GM21360 (cell line): ENCODE data around the gene DBH.

Source experiments
- ATAC-seq: cut with Tn5 transposase; IDR thresholded peaks from one replicate; pipeline ENCODE4 v1.9.1; 2021; ENCODE audit warnings: mild to moderate bottlenecking, moderate library complexity; ENCODE audit not compliant: unreplicated experiment

DBH gene

DNA sequence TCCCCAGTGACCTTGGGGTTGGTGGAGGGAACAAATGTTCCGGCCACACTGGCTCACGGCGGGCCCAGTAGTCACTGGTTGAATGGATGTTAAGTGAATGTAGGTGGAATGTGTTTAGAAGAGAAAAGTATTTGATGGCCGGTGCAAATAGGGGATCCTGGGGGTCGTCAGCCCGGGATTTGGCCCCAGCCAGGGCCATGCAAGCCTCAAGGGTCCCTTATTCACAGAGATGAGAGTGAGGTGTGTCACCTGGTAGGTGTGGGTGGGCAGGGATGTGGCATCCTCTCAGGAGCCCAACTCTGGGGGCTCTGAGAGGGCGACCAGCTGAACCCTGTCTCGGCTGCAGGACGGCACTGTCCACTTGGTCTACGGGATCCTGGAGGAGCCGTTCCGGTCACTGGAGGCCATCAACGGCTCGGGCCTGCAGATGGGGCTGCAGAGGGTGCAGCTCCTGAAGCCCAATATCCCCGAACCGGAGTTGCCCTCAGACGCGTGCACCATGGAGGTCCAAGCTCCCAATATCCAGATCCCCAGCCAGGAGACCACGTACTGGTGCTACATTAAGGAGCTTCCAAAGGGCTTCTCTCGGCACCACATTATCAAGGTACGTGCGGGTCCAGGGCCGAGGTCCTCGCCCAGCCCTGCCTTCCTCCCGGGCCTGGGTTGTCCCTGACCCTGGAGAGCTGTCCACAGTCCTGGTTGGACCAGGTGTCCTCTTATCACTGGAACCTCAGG lies 5.9 kb downstream of the DBH start:
- ATAC-seq = no peak

DNA sequence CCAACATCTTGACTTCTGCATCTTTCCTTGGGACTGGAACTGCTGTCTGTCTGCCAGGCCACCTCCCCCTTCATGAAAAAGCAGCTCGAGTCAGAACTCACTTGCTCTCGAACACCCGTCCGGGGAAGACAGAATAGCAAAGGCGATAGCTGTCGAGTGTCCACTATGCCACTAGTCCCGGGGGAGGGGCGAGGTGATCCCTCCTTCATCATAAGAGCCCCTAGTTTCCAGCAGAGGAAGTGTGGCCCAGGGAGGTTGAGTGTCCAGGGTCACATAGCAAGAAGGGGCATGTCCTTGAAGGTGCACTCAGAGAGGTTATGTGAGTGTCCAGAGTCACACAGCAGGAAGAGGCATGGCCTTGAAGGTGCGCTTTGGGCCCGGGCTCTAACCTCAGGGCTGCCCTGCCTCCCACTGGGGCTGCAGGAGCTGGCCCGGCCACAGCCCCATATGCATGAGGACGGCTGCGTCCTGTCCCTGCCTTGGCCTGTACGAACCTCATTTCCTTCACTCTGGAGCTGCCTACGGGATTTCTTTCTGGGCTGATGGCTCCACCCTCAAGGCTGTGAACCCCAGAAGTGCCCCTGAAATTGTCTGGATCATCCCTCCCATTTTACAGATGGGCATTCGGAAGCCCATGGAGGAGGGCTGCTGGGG lies 6.7 kb downstream of the DBH start:
- no peak for ATAC-seq

DNA sequence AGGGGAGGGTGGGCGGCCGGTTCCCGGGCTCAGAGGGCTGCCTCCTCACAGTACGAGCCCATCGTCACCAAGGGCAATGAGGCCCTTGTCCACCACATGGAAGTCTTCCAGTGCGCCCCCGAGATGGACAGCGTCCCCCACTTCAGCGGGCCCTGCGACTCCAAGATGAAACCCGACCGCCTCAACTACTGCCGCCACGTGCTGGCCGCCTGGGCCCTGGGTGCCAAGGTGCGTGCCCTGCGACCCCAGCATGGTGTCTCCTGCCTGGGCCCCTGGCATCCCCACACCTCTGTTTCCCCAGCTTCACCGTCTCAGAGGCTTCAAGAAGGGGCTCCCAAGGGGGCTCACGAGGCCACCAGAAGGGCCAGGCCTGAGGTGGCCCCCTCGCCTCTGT lies 7.2 kb downstream of the DBH start:
- no peak for ATAC-seq

- no peak for ATAC-seq
These were observed 8.0 kb downstream of the DBH start for GRCh38 chr9:133643978-133644760.

GRCh38 chr9:133645021-133645765 lies 9.0 kb downstream of the DBH start:
- no peak for ATAC-seq

DNA sequence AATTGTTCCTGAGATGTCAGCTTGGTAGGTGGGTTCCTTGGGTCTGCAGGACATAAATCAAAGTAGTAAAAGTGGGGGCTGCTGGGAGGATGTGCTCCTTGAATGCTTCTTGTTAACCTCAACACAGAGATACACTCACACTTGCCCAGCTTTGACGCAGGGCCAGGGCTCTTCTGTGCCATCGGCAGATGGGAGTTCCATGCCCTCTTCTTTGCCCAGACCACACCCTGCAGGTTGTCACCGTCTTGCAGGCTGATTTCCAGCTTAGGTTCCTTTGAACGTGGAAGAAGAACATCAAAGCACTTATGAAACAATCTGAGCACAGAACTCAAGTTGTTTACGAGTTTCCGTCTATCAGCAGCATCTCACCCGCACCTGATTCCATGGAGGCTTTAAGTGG lies 11.0 kb downstream of the DBH start:
- no peak for ATAC-seq

GRCh38 chr9:133647765-133648469 lies 11.8 kb downstream of the DBH start:
- no peak for ATAC-seq

- no peak for ATAC-seq
These were observed 13.0 kb downstream of the DBH start for GRCh38 chr9:133649194-133649593.

DNA sequence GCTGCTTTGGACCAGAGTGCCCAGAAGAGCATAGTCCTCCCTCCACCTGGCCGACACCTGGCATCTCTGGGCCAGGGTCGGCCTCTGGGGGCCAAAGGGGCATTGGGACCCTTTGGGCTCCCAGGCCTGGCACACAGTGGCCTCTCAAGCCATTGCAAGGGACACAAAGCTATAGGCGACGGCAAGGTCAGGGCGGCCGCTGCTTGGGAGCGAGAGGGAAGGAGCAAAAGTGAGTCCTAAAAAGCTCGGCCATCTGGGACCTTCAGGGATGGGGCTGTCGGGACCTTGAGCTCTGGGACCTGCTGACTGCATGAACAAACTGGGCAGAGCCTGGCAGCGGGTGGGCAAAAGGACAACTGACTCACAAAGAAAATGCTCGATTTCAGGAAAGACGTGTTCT lies 13.9 kb downstream of the DBH start:
- ATAC-seq = no peak

DNA sequence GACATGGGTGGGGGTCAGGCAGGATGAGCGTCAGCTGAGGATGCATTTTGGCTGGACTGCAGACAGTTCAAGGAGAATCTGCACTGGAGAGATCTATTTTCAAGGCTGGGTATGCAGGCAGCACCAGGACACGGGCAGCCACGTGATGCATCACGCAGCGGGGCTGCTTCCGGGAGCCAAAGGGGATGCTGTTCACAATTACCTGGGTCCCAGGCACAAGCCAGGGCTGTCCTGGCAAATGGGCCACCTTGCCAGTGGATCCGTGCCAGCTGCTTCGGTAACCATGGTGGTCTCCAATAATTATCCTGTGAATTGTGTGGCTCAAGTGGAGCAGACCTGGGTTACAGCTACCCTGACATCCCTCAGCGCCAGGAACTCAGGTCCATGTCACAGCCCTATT lies 17.5 kb downstream of the DBH start:
- no peak for ATAC-seq

GRCh38 chr9:133654736-133655657 lies 18.8 kb downstream of the DBH start:
- no peak for ATAC-seq

- no peak for ATAC-seq
These were observed 19.5 kb downstream of the DBH start for GRCh38 chr9:133655701-133656100.

DNA sequence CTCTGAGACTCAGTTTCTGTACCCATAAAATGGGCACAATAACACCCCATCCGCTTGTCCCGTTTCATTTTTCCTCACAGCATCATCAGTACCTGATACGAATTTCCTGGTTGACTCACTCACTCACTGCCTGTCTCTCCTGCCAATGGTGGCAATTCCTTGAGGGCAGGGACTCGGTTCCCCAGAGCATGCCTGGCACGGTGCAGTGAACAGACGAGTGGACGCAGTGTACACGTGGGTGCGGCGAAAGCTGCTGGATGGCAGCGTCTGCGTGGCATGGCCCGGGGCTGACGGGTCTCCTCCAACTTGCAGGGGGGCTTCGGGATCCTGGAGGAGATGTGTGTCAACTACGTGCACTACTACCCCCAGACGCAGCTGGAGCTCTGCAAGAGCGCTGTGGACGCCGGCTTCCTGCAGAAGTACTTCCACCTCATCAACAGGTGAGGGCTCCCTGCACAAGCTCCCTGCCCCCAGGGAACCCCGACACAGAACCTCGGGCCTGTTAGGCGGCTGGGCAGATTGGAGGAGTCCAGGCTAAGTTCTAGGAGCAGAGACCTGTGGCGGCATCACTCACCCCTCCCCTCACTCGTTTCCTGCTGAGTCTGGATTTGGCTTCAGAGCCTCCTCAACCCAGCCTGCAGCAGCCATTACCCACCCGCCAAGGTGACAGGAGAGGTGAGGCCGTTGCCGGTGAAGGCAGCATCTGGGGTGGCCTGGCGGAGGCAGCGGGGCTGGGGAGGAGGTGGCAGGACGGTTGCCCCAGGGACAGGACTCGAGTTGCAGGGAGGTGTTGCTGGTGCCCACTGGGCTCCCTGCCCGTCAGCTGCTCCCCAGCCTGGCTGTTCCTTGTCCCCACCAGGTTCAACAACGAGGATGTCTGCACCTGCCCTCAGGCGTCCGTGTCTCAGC lies 20.3 kb downstream of the DBH start:
- no peak for ATAC-seq

DNA sequence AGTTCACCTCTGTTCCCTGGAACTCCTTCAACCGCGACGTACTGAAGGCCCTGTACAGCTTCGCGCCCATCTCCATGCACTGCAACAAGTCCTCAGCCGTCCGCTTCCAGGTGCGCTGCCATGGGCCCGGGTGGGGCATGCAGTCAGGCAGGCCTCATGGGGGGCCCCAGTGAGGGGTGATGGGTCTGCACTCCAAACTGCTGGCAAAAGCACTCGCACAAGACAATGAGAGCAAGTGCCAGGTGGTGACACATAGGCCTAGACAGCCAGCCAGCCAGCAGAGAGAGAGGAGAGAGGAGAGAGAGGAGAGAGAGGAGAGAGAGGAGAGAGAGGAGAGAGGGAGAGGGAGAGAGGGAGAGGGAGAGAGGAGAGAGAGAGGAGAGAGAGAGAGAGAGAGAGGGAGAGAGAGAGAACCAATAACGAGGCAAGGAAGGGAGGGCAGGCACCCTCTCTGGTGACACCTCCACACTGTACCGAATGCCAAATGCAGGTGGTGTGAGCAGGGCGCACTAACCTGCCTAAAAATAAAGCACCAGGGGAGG lies 21.0 kb downstream of the DBH start:
- no peak for ATAC-seq

- no peak for ATAC-seq
These were observed 22.6 kb downstream of the DBH start for GRCh38 chr9:133658442-133659431.

- no peak for ATAC-seq
These were observed 23.4 kb downstream of the DBH start for GRCh38 chr9:133659516-133659915.
